ENCODE results near the gene GLYATL1B.
A peak's percentile ranks its signal among the peaks of the same experiment; 100 is the strongest.
"Not testable (repeated sequence)": the region's sequence is repeated elsewhere in the genome, so short reads cannot be mapped to it uniquely, and the experiment has no call there.

Gene GLYATL1B

GRCh38 chr11:59088162-59088561, 2.1 kb downstream of the GLYATL1B start:
- no peak for TF ChIP-seq CTCF (IDR thresholded peaks at IDR 0.05; ENCODE audit: control insufficient read depth, insufficient read depth, low read depth, low read length, missing control alignments)
- H3K4me3 ChIP-seq (ENCODE audit: control insufficient read depth, low read depth, low read length) = no peak overlapping the region
- DNase-seq (ENCODE audit: low read depth) = no peak

GRCh38 chr11:59093576-59093975, 7.5 kb downstream of the GLYATL1B start:
- DNase-seq (ENCODE audit: low read depth); H3K4me3 ChIP-seq (ENCODE audit: control insufficient read depth, low read depth, low read length): not testable (repeated sequence)

- not testable (repeated sequence) for DNase-seq (ENCODE audit: low read depth); H3K4me3 ChIP-seq (ENCODE audit: control insufficient read depth, low read depth, low read length)
Observed at GRCh38 chr11:59095225-59095624, 9.1 kb downstream of the GLYATL1B start.

- not testable (repeated sequence) for DNase-seq (ENCODE audit: low read depth); H3K4me3 ChIP-seq (ENCODE audit: control insufficient read depth, low read depth, low read length)
Observed at GRCh38 chr11:59095972-59096575, 10.0 kb downstream of the GLYATL1B start.

- no peak overlapping the region for H3K4me3 ChIP-seq (ENCODE audit: control insufficient read depth, low read depth, low read length)
- DNase-seq (ENCODE audit: low read depth) = peak; percentile 27
- peak; percentile 82 for TF ChIP-seq CTCF (IDR thresholded peaks at IDR 0.05; ENCODE audit: control insufficient read depth, insufficient read depth, low read depth, low read length, missing control alignments)
Observed at GRCh38 chr11:59097113-59097708, 11.1 kb downstream of the GLYATL1B start.

GRCh38 chr11:59097938-59098337, 11.8 kb downstream of the GLYATL1B start:
- not testable (repeated sequence) for H3K4me3 ChIP-seq (ENCODE audit: control insufficient read depth, low read depth, low read length); DNase-seq (ENCODE audit: low read depth)

GRCh38 chr11:59102259-59102765, 16.2 kb downstream of the GLYATL1B start:
- TF ChIP-seq CTCF (IDR thresholded peaks at IDR 0.05; ENCODE audit: control insufficient read depth, insufficient read depth, low read depth, low read length, missing control alignments) = peak; percentile 39
- DNase-seq (ENCODE audit: low read depth) = no peak
- H3K4me3 ChIP-seq (ENCODE audit: control insufficient read depth, low read depth, low read length) = peak overlapping the region; percentile 12; the same call in 1 of the 2 replicates

- H3K4me3 ChIP-seq (ENCODE audit: control insufficient read depth, low read depth, low read length) = peak within 1 kb of the TSS; percentile 57
- peak; percentile 5 for TF ChIP-seq CTCF (IDR thresholded peaks at IDR 0.05; ENCODE audit: control insufficient read depth, insufficient read depth, low read depth, low read length, missing control alignments)
- DNase-seq (ENCODE audit: low read depth) = peak; percentile 60
Observed at GRCh38 chr11:59106363-59107336, 20.5 kb downstream of the GLYATL1B start, which contains the start of gene FAM111B. Gene FAM111B, plus strand, starts transcription at chr11:59107237. Its CDS starts 2,389 bp downstream, at chr11:59109626.

GRCh38 chr11:59107721-59108120, 21.6 kb downstream of the GLYATL1B start:
- H3K4me3 ChIP-seq (ENCODE audit: control insufficient read depth, low read depth, low read length) = peak overlapping the region; percentile 57
- DNase-seq (ENCODE audit: low read depth) = not testable (repeated sequence)

Data from AG09309 (cell line).